Endothelial cell of umbilical vein (primary cell): Measurements from ENCODE around the gene PSMC4.

ENCODE experiments used
- CTCF ChIP-seq, 2 donors: IDR thresholded peaks; 1 replicate in 1 of 2; 2 replicates in 1 of 2; pipeline ENCODE4 v1.5.1; 2011; ENCODE audit warnings: low read length in 2 of 2, mild to moderate bottlenecking in 2 of 2, moderate library complexity in 2 of 2, control low read depth in 1 of 2, inconsistent platforms in 1 of 2, low read depth in 1 of 2; ENCODE audit not compliant: insufficient read depth in 1 of 2; ENCODE audit errors: extremely low read depth in 1 of 2
- MAX ChIP-seq: IDR thresholded peaks from 2 replicates; pipeline ENCODE4 v1.6.1; 2011; ENCODE audit not compliant: insufficient read depth, insufficient read length

- TF ChIP-seq CTCF (IDR thresholded peaks at IDR 0.05; ENCODE audit: extremely low read depth in 1 of 2, insufficient read depth in 1 of 2, low read depth in 1 of 2, low read length in 2 of 2) (no peak), MAX (no peak)
Measured at GRCh38 chr19:39934584-39935363, 36.2 kb upstream of the PSMC4 start, which contains the start of gene FCGBP.
